Right hindlimb (tissue), 1 donor: Measurements from ENCODE around the gene COBL.

Source experiments
- DNase-seq: peaks from one replicate; pipeline ENCODE4 v3.0.0-alpha.2; 2018

Gene COBL

GRCh38 chr7:51301806-51302205, 14.8 kb downstream of the COBL start:
- DNase-seq = no peak

GRCh38 chr7:51300762-51301674, 15.6 kb downstream of the COBL start:
- no peak for DNase-seq

GRCh38 chr7:51299391-51300133, 17.0 kb downstream of the COBL start:
- DNase-seq = no peak

- no peak for DNase-seq
Measured at GRCh38 chr7:51298912-51299311, 17.7 kb downstream of the COBL start.

- DNase-seq = no peak
Measured at GRCh38 chr7:51297986-51298385, 18.6 kb downstream of the COBL start.

- DNase-seq = no peak
Measured at GRCh38 chr7:51295440-51296245, 21.0 kb downstream of the COBL start.

GRCh38 chr7:51292596-51292995, 24.0 kb downstream of the COBL start:
- DNase-seq = no peak

- no peak for DNase-seq
Measured at GRCh38 chr7:51290702-51291540, 25.7 kb downstream of the COBL start.

- DNase-seq = no peak
Measured at GRCh38 chr7:51290304-51290637, 26.3 kb downstream of the COBL start.

GRCh38 chr7:51289623-51290303, 26.8 kb downstream of the COBL start:
- no peak for DNase-seq

- DNase-seq = no peak
Measured at GRCh38 chr7:51288896-51289622, 27.6 kb downstream of the COBL start.

GRCh38 chr7:51286401-51286800, 30.2 kb downstream of the COBL start:
- DNase-seq = no peak

GRCh38 chr7:51280156-51280555, 36.5 kb downstream of the COBL start:
- no peak for DNase-seq

- no peak for DNase-seq
Measured at GRCh38 chr7:51279391-51280023, 37.1 kb downstream of the COBL start.

GRCh38 chr7:51278797-51279196, 37.8 kb downstream of the COBL start:
- DNase-seq = peak; percentile 51

GRCh38 chr7:51276967-51277366, 39.6 kb downstream of the COBL start:
- no peak for DNase-seq

- no peak for DNase-seq
Measured at GRCh38 chr7:51276091-51276605, 40.5 kb downstream of the COBL start.

GRCh38 chr7:51275532-51275931, 41.1 kb downstream of the COBL start:
- no peak for DNase-seq

GRCh38 chr7:51274955-51275354, 41.7 kb downstream of the COBL start:
- no peak for DNase-seq

- DNase-seq = no peak
Measured at GRCh38 chr7:51274001-51274400, 42.6 kb downstream of the COBL start.
